NCI-H1417 (cell line): ENCODE data around the gene SLC11A1.

ENCODE experiments used
- DNase-seq, 3 experiments: peaks; one replicate each; lab custom pipeline; 2025; lab: John Stamatoyannopoulos, UW

Gene SLC11A1

DNA sequence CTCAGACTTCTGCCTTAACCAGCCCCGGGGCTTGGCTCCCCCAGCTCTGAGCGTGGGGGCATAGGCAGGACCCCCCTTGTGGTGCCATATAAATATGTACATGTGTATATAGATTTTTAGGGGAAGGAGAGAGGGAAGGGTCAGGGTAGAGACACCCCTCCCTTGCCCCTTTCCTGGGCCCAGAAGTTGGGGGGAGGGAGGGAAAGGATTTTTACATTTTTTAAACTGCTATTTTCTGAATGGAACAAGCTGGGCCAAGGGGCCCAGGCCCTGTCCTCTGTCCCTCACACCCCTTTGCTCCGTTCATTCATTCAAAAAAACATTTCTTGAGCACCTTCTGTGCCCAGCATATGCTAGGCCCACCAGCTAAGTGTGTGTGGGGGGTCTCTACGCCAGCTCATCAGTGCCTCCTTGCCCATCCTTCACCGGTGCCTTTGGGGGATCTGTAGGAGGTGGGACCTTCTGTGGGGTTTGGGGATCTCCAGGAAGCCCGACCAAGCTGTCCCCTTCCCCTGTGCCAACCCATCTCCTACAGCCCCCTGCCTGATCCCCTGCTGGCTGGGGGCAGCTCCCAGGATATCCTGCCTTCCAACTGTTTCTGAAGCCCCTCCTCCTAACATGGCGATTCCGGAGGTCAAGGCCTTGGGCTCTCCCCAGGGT lies 23.1 kb downstream of the SLC11A1 start:
- DNase-seq: no peak

DNA sequence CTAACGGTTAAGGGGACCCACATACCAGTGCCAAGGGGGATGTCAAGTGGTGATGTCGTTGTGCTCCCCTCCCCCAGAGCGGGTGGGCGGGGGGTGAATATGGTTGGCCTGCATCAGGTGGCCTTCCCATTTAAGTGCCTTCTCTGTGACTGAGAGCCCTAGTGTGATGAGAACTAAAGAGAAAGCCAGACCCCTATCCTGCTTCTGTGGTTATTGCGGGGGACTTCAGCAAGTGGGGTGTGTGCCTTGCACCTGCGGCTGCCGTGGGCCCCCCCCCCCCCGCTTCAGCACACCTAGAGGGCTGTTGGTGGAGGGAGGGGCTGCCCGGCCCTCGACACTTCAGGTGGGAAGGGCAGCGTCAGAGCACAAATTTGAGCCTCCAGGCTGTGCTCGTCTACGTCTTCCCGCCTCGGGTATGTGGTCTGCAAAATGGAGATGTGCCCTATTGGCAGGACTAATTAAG lies 23.7 kb downstream of the SLC11A1 start:
- DNase-seq: no peak

GRCh38 chr2:218406209-218406948 lies 24.3 kb downstream of the SLC11A1 start:
- peak; percentile 85 to 95 (median 94) for DNase-seq

- DNase-seq: peak in 2 of 3 experiments; percentile 21 to 82
These were observed 25.0 kb downstream of the SLC11A1 start for GRCh38 chr2:218406949-218407618.

DNA sequence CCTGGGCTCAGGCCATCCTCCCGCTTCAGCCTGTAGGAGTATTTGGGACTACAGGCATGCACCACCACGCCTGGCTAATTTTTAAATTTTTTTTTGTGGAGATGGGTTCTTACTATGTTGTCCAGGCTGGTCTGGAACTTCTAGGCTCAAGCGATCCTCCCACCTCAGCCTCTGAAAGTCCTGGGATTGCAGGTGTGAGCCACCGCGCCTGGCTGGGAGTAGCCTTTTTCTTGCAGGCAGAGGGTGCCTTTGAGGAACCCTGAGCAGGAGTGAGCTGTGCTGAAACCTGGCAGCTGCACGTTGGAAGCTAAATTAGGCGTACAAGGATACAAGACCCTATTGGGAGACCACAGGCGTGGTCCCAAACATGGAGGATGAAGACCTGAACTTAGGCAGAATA lies 25.6 kb downstream of the SLC11A1 start:
- DNase-seq: no peak

DNA sequence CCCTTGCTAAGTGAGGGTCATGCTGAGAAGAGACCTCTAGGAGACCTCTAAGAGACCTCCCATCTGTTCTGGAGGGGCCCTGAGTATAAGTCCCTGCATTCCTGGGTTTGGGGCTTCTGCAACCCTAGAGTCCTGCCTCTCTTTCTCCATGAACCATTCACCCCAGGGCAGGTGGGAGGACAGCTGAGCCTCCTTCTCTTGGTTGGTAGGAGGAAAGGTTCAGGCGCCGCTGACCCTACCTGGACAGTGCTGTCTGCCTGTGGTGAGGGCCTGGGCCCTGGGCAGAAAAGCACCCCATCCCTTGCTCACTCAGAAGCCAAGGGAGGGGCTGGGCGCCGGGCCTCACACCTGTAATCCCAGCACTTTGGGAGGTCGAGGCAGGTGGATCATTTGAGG lies 36.2 kb downstream of the SLC11A1 start:
- DNase-seq: no peak

GRCh38 chr2:218418717-218419458 lies 36.8 kb downstream of the SLC11A1 start, which contains the start of gene VIL1:
Gene VIL1, plus strand, starts transcription at chr2:218419123. Its CDS starts 4,656 bp downstream, at chr2:218423779.
- peak in 2 of 3 experiments; percentile 35 to 79 for DNase-seq

GRCh38 chr2:218419630-218420216 lies 37.6 kb downstream of the SLC11A1 start:
- DNase-seq: no peak

DNA sequence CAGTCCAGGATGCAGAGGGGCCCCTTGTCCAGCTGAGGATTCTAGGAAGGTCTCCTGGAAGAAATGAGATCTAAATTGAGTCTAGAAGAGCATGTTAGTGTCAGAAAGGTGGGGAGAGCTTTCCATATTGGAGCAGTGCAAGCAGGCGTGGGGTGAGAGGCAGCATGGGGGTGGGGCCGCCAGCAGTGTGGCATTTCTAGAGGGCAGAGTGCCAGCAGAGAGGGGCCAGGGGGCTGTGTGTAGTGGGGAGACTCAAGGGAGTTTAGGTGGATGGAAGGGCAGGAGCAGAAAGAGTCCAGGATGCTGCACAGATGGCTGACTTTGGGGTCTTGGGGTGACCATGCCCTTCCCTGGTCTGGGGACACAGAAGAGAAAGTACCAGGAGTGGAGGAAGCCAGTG lies 39.0 kb downstream of the SLC11A1 start:
- DNase-seq: no peak

GRCh38 chr2:218422403-218423086 lies 40.5 kb downstream of the SLC11A1 start:
- DNase-seq: no peak

DNA sequence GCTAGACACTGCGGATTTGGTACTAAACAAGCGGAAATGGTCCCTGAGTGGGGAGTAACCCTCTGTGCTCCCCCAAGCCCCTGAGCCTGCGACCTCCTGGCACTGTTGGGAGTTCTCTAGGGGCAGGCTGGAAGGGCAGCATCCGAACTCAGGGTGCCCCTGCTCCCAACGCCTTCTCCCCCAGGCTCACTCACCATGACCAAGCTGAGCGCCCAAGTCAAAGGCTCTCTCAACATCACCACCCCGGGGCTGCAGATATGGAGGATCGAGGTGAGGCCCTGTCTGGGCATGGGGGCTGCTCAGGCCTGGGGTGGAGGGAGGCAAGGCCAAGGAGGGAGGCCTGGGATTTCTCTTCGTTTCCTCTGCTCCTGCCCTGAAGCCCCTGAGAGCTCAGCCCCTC lies 41.5 kb downstream of the SLC11A1 start:
- no peak for DNase-seq

GRCh38 chr2:218425531-218425930 lies 43.5 kb downstream of the SLC11A1 start:
- no peak for DNase-seq

DNA sequence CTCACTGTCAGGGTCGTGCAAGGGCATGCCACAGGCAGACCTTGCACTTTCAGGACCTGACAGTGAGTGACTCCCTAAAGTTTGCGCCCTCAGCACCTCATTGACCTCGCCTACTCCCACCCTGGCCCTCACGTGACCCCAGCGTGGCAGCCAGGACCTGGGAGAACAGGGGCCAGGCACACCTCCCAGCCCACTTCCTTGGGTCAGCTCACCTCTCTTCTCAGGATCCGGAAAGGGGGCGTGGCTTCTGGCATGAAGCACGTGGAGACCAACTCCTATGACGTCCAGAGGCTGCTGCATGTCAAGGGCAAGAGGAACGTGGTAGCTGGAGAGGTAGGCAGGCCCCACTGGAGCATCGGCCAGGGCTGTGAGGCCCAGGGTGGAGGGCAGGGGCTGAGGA lies 45.7 kb downstream of the SLC11A1 start:
- no peak for DNase-seq

DNA sequence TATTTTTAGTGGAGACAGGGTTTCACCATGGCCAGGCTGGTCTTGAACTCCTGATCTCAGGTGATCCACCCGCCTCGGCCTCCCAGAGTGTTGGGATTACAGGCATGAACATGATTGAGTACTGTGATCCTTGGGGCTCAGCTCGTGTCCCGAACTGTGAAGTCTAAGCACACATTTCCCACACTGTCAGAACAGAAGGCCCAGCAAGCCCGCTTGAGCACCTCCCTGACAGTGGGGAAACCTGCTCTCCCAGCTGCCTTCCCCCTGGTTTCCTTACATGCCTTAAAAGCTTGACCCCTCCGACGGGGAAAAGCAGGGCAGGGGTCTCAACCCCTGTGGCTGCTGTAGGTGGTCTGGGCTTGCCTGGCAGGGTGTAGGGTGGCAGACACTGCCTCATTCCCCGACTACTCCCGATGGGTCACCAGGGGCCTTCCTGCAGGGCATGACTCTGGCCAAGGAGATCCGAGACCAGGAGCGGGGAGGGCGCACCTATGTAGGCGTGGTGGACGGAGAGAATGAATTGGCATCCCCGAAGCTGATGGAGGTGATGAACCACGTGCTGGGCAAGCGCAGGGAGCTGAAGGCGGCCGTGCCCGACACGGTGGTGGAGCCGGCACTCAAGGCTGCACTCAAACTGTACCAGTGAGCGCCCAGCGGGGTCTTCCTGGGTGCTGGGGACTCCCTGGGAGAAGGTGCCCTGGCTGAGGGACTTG lies 46.9 kb downstream of the SLC11A1 start:
- DNase-seq: no peak

DNA sequence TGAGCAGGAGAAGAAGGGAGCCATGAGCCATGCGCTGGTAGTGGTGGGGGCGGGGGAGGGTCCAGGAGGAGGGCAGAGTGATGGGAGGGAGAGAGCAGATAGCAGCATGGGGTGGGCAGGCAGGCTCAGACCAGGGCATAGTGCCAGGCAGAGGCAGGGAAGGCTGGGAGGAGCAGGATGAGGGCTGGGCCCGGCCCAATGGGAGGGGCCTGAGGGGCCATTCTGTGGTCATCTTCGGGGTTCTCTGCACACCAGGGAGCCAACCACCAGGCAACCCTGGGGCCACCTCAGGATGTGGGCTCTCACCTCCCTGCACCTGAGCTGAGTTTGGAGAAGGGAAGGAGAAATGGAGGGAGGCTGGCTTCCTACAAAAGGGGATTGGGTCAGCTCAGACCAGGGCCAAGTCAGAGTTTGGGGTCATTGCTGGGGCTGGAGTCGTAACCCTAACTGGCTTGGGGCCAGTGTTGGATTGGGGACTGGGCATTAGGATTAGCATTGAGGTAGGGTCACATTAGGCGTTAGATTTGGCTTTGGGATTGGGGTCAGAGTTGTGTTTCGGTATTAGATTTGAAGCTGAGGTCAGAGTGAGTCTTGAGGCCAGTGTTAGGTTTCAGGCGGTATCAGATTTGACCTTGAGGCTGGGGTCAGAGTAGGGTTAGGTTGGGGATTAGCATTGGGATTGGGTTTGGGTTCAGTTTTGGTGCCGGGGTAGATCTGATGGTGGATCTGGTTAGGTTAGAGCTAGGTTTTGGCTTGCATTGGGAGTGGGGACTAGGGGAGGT lies 48.0 kb downstream of the SLC11A1 start:
- DNase-seq: no peak

DNA sequence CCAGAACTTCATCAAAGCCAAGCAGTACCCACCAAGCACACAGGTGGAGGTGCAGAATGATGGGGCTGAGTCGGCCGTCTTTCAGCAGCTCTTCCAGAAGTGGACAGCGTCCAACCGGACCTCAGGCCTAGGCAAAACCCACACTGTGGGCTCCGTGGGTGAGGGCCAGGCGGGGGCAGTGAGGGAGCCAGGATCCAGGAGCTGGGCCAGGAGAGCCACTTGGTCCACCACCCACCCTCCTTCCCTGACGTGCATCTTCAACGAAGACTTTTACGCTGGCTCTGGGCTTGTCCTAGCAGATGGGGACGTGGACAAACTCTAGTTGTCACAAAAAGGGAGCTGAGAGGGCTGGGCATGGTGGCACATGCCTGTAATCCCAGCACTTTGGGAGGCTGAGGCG lies 48.6 kb downstream of the SLC11A1 start:
- DNase-seq: no peak

DNA sequence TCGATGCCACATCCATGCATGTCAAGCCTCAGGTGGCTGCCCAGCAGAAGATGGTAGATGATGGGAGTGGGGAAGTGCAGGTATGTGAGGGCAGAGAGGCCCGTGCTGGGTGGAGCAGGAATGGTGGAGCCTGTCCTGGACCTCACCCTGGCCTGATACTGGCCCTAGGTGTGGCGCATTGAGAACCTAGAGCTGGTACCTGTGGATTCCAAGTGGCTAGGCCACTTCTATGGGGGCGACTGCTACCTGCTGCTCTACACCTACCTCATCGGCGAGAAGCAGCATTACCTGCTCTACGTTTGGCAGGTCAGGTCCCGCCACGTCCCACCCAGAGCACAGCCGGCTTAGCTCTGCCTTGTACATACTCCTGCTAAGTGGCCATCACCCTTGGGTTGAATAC lies 49.8 kb downstream of the SLC11A1 start:
- no peak for DNase-seq

DNA sequence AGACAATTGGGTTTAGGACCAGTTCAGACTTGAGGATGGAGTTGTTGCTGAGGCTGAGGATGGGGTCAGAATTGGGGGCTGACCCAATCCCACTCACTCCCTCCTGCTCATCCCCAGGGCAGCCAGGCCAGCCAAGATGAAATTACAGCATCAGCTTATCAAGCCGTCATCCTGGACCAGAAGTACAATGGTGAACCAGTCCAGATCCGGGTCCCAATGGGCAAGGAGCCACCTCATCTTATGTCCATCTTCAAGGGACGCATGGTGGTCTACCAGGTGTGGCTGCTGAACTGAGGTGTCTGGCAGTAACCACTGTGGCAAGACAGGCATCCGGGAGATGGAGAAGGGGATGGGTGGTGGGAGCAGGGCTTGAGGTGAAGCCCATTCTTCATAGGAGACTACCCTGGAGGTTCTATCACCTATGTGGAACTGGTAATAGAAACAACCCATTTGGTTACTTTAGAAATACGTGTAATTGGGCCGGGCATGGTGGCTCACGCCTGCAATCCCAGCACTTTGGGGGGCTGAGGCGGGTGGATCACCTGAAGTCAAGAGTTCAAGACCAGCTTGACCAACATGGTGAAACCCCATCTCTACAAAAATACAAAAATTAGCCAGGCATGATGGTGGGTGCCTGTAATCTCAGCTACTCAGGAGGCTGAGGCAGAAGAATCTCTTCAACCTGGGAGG lies 50.7 kb downstream of the SLC11A1 start:
- no peak for DNase-seq

DNA sequence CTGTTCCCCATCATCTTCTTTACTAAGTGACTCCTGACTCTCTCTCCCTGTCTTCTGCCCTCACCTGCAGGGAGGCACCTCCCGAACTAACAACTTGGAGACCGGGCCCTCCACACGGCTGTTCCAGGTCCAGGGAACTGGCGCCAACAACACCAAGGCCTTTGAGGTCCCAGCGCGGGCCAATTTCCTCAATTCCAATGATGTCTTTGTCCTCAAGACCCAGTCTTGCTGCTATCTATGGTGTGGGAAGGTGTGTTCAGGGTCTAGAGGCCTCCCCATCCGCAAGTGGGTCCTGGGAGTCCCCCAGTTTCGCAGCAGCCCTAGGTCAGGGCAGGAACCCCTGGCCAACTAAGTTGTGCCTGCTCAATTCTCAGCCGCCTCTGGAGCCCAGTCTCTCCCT lies 52.4 kb downstream of the SLC11A1 start:
- DNase-seq: no peak
